Measurements from ENCODE around the gene POLR3G. TPM values are rescaled to one million over a fixed set of nuclear protein-coding genes. Genes with fewer than 3 reads are reported as not detected.

POLR3G gene
- total and polyA plus RNA-seq, 2 of the 13 experiments (the other 11 are each of a cell fraction or from before 2014, with no cell fraction given) = 1.2 to 7.3 TPM

DNA sequence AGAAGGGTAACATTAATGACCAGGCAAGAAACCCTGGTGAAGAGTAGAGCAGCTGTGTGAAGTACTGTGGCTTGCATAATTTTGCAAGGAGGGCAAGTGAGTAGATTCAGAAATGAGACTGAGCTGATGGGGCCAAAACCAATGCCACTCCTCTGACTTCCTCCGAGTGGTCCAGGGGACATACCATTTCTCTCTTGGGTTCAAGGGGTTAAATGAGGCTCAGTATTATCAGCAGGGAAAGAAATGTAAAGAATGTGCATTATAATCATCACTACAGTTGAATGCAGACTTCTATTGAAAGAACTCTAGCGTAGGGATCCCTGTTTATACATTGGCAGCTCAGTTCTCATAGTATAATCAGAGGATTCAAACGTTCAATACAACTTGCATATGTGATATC, 9.9 kb downstream of the POLR3G start:
- DNase-seq (ENCODE audit: low spot score) (no peak), FAIRE-seq (no peak), ATAC-seq (no peak)
- ChIA-PET CTCF (ENCODE audit: low intra/inter-chr PET ratio, low total read pairs) (no interaction called here), POLR2A (interaction anchor here (0.9 kb wide), 1 partner anchor 10 kb away, joined by 3 read pairs; the partner anchor contains the start of genes MBLAC2 and POLR3G)
- 0 out of 5 replicates have a peak, but pooled peaks cover 0 to 4% of the 10 kb centered on the region in 2 experiments for H3K36me3 ChIP-seq (replicated peaks in 1 of 2; ENCODE audit: control insufficient read depth in 1 of 2, insufficient read depth in 2 of 2, low read length in 2 of 2)
- no peaks in the 10 kb centered on the region for H3K9me3 ChIP-seq (ENCODE audit: low read length)
- H3K27me3 ChIP-seq (ENCODE audit: control insufficient read depth in 1 of 2, insufficient read depth in 2 of 2, low read length in 2 of 2) = no peaks in the 10 kb centered on the region
- H3K4me1 ChIP-seq (ENCODE audit: insufficient read depth, low read length) = no peaks in the 10 kb centered on the region
- H4K20me1 ChIP-seq (ENCODE audit: insufficient read depth, low read length) = no peaks in the 10 kb centered on the region
- H3K9ac ChIP-seq (ENCODE audit: insufficient read depth, low read depth, low read length) = no peak overlapping the region
- no peak overlapping the region for H3K27ac ChIP-seq (ENCODE audit: extremely low read length, insufficient read depth, low read length)
- H3K79me2 ChIP-seq (ENCODE audit: insufficient read depth, low read length) = no peaks in the 10 kb centered on the region
- 86% methylated on average over 3 of the region's 3 CpGs for WGBS (ENCODE audit: low lambda C conversion rate)
- H3K4me2 ChIP-seq (ENCODE audit: low read depth, low read length) = no peak overlapping the region
- in situ Hi-C loops (cut with HindIII; ENCODE audit: extremely low pct_ligation_motif_present, low pct_unique_long_range_greater_than_20kb) (no loop called here), intact Hi-C loops (cut with micrococcal nuclease; ENCODE audit: unreplicated experiment) (no loop called here)
- BruUV-seq (replicated peaks) = no TSS peak
- H3K4me3 ChIP-seq (replicated peaks in 1 of 3; ENCODE audit: insufficient read depth in 1 of 3, low read depth in 2 of 3, low read length in 3 of 3) = no peak overlapping the region
- H2AFZ ChIP-seq (ENCODE audit: low read length) = no peak overlapping the region
- TF ChIP-seq SATB2 (CRISPR knock-in tag; IDR thresholded peaks at IDR 0.05) (no peak), ISX (CRISPR knock-in tag; conservative IDR thresholded peaks at IDR 0.05) (no peak), ERF (CRISPR knock-in tag; IDR thresholded peaks at IDR 0.05) (no peak), DMAP1 (CRISPR knock-in tag; IDR thresholded peaks at IDR 0.05) (no peak), RBFOX2 (IDR thresholded peaks at IDR 0.05; ENCODE audit: low read depth, low read length) (no peak), ZNF768 (CRISPR knock-in tag; IDR thresholded peaks at IDR 0.05) (no peak), ZMYM4 (CRISPR knock-in tag; IDR thresholded peaks at IDR 0.05) (no peak), FOXC1 (CRISPR knock-in tag; IDR thresholded peaks at IDR 0.05; ENCODE audit: borderline replicate concordance) (no peak)
- TF ChIP-seq, protein P1, sequence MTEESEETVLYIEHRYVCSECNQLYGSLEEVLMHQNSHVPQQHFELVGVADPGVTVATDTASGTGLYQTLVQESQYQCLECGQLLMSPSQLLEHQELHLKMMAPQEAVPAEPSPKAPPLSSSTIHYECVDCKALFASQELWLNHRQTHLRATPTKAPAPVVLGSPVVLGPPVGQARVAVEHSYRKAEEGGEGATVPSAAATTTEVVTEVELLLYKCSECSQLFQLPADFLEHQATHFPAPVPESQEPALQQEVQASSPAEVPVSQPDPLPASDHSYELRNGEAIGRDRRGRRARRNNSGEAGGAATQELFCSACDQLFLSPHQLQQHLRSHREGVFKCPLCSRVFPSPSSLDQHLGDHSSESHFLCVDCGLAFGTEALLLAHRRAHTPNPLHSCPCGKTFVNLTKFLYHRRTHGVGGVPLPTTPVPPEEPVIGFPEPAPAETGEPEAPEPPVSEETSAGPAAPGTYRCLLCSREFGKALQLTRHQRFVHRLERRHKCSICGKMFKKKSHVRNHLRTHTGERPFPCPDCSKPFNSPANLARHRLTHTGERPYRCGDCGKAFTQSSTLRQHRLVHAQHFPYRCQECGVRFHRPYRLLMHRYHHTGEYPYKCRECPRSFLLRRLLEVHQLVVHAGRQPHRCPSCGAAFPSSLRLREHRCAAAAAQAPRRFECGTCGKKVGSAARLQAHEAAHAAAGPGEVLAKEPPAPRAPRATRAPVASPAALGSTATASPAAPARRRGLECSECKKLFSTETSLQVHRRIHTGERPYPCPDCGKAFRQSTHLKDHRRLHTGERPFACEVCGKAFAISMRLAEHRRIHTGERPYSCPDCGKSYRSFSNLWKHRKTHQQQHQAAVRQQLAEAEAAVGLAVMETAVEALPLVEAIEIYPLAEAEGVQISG (CRISPR knock-in tag; IDR thresholded peaks at IDR 0.05) = no peak
- TF ChIP-seq, protein P2, sequence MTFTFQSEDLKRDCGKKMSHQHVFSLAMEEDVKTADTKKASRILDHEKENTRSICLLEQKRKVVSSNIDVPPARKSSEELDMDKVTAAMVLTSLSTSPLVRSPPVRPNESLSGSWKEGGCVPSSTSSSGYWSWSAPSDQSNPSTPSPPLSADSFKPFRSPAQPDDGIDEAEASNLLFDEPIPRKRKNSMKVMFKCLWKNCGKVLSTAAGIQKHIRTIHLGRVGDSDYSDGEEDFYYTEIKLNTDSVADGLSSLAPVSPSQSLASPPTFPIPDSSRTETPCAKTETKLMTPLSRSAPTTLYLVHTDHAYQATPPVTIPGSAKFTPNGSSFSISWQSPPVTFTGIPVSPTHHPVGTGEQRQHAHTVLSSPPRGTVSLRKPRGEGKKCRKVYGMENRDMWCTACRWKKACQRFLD (CRISPR knock-in tag; IDR thresholded peaks at IDR 0.05; ENCODE audit: borderline replicate concordance) = no peak
- TF ChIP-seq, protein P3, sequence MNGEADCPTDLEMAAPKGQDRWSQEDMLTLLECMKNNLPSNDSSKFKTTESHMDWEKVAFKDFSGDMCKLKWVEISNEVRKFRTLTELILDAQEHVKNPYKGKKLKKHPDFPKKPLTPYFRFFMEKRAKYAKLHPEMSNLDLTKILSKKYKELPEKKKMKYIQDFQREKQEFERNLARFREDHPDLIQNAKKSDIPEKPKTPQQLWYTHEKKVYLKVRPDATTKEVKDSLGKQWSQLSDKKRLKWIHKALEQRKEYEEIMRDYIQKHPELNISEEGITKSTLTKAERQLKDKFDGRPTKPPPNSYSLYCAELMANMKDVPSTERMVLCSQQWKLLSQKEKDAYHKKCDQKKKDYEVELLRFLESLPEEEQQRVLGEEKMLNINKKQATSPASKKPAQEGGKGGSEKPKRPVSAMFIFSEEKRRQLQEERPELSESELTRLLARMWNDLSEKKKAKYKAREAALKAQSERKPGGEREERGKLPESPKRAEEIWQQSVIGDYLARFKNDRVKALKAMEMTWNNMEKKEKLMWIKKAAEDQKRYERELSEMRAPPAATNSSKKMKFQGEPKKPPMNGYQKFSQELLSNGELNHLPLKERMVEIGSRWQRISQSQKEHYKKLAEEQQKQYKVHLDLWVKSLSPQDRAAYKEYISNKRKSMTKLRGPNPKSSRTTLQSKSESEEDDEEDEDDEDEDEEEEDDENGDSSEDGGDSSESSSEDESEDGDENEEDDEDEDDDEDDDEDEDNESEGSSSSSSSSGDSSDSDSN (CRISPR knock-in tag; IDR thresholded peaks at IDR 0.05) = no peak
- TF ChIP-seq, protein P4, sequence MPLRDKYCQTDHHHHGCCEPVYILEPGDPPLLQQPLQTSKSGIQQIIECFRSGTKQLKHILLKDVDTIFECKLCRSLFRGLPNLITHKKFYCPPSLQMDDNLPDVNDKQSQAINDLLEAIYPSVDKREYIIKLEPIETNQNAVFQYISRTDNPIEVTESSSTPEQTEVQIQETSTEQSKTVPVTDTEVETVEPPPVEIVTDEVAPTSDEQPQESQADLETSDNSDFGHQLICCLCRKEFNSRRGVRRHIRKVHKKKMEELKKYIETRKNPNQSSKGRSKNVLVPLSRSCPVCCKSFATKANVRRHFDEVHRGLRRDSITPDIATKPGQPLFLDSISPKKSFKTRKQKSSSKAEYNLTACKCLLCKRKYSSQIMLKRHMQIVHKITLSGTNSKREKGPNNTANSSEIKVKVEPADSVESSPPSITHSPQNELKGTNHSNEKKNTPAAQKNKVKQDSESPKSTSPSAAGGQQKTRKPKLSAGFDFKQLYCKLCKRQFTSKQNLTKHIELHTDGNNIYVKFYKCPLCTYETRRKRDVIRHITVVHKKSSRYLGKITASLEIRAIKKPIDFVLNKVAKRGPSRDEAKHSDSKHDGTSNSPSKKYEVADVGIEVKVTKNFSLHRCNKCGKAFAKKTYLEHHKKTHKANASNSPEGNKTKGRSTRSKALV (CRISPR knock-in tag; IDR thresholded peaks at IDR 0.05) = no peak

Data from HepG2 (cell line).